GM12878 (cell line): ENCODE measurements around the gene PHF23. TPM values are rescaled to one million over a fixed set of nuclear protein-coding genes. Genes with fewer than 3 reads are reported as not detected.

Source experiments
- ATF7 ChIP-seq: fragments of 450-650 bp; IDR thresholded peaks from 2 replicates; pipeline ENCODE4 v1.6.1; 2016; ENCODE audit warnings: low read depth, mild to moderate bottlenecking
- BCL11A ChIP-seq: IDR thresholded peaks from 2 replicates; pipeline ENCODE4 v1.6.1; 2011; ENCODE audit warnings: low read depth, low read length
- BRCA1 ChIP-seq: IDR thresholded peaks from 2 replicates; pipeline ENCODE4 v1.6.1; 2011; ENCODE audit warnings: low read depth, low read length, improper control_type of control experiment
- CEBPZ ChIP-seq: fragments of 150-350 bp; IDR thresholded peaks from 2 replicates; pipeline ENCODE4 v1.6.1; 2016; ENCODE audit warnings: low read depth, low read length
- ESRRA ChIP-seq: IDR thresholded peaks from 2 replicates; pipeline ENCODE4 v1.6.1; 2012; ENCODE audit warnings: mild to moderate bottlenecking, low read length, improper control_type of control experiment
- GATAD2B ChIP-seq: fragments of 450-650 bp; conservative IDR thresholded peaks from 2 replicates; pipeline ENCODE4 v1.6.1; 2017; ENCODE audit warnings: low read depth, mild to moderate bottlenecking, moderate library complexity
- IKZF1 ChIP-seq: fragments of 450-650 bp; conservative IDR thresholded peaks from 2 replicates; pipeline ENCODE4 v1.6.1; 2017; ENCODE audit warnings: antibody characterized with exemption, mild to moderate bottlenecking
- KDM1A ChIP-seq: fragments of 200-600 bp; sonication (generic); IDR thresholded peaks from 2 replicates; pipeline ENCODE4 v1.6.1; 2016; ENCODE audit warnings: borderline replicate concordance
- MEF2B ChIP-seq: fragments of 450-650 bp; IDR thresholded peaks from 2 replicates; pipeline ENCODE4 v1.6.1; 2018; ENCODE audit warnings: mild to moderate bottlenecking, moderate library complexity; ENCODE audit not compliant: partially characterized antibody, poor library complexity, severe bottlenecking
- NFIC ChIP-seq: IDR thresholded peaks from 2 replicates; pipeline ENCODE4 v1.6.1; 2012; ENCODE audit warnings: low read depth, mild to moderate bottlenecking, inconsistent platforms, low read length, moderate library complexity
- NFYB ChIP-seq: IDR thresholded peaks from 2 replicates; pipeline ENCODE4 v1.6.1; 2011; ENCODE audit warnings: low read depth, mild to moderate bottlenecking, low read length, improper control_type of control experiment, moderate library complexity; ENCODE audit not compliant: insufficient read depth
- POLR2AphosphoS2 ChIP-seq: IDR thresholded peaks from 2 replicates; pipeline ENCODE4 v1.6.1; 2011; ENCODE audit warnings: low read depth, mild to moderate bottlenecking, low read length, improper control_type of control experiment, moderate library complexity
- RAD51 ChIP-seq: fragments of 450-650 bp; IDR thresholded peaks from 2 replicates; pipeline ENCODE4 v1.6.1; 2016; ENCODE audit warnings: moderate library complexity, mild to moderate bottlenecking, inconsistent platforms
- RELA ChIP-seq: fragments of 450-650 bp; IDR thresholded peaks from 2 replicates; pipeline ENCODE4 v1.8.0; 2014; ENCODE audit warnings: borderline replicate concordance; ENCODE audit not compliant: partially characterized antibody
- RFX5 ChIP-seq: IDR thresholded peaks from 2 replicates; pipeline ENCODE4 v1.6.1; 2011; ENCODE audit warnings: low read depth, low read length, improper control_type of control experiment
- RUNX3 ChIP-seq: IDR thresholded peaks from 2 replicates; pipeline ENCODE4 v1.6.1; 2012; ENCODE audit warnings: low read length, inconsistent platforms
- SMC3 ChIP-seq: IDR thresholded peaks from 2 replicates; pipeline ENCODE4 v1.6.1; 2011; ENCODE audit warnings: low read length, improper control_type of control experiment, borderline replicate concordance
- SRF ChIP-seq, 2 experiments: IDR thresholded peaks; 2 replicates each; pipeline ENCODE4 v1.6.1; 2011; ENCODE audit warnings: low read depth in 2 of 2, low read length in 2 of 2, mild to moderate bottlenecking in 1 of 2, moderate library complexity in 1 of 2
- polyA plus RNA-seq, 11 experiments: library from polyadenylated mRNA; depleted of rRNA in 4 of 11; unstranded in 6 of 11; stranded (reverse) in 5 of 11; fragments of >200 nt; fragmentation: Nextera tagmentation in 4 of 11; fragmentation: Illumina TruSeq in 1 of 11; extraction: Ambion mirVana in 4 of 11; extraction: Trizol in 1 of 11; gene quantifications; 1 replicate in 1 of 11; 2 replicates in 10 of 11; pipeline versions ENCODE4 v1.2.1 to v1.2.3, GENCODE V29; 2011 to 2016; ENCODE audit warnings: inconsistent platforms in 2 of 11, missing spikeins in 2 of 11, low read depth in 1 of 11
- total RNA-seq, 4 experiments: library from RNA; depleted of rRNA in 3 of 4; stranded (reverse); fragments of >200 nt in 3 of 4; fragmentation: Illumina TruSeq in 1 of 4; extraction: Trizol in 1 of 4; gene quantifications; 2 replicates each; pipeline versions ENCODE4 v1.2.1 to v1.2.3, GENCODE V29; 2013 to 2021
- TF ChIP-seq, protein P1 (sequence below): IDR thresholded peaks from 2 replicates; pipeline ENCODE4 v1.6.1; 2012; ENCODE audit warnings: mild to moderate bottlenecking, low read depth, low read length
- TF ChIP-seq, protein P2 (sequence below): fragments of 450-650 bp; conservative IDR thresholded peaks from 2 replicates; pipeline ENCODE4 v1.6.1; 2017; ENCODE audit warnings: mild to moderate bottlenecking, moderate library complexity
- TF ChIP-seq, protein P3 (sequence below): IDR thresholded peaks from 2 replicates; pipeline ENCODE4 v1.6.1; 2012; ENCODE audit warnings: low read depth, low read length, improper control_type of control experiment

PHF23 gene
- total and polyA plus RNA-seq, 10 of the 15 experiments (the other 5 are each of a cell fraction or from before 2014, with no cell fraction given), result 8.2 to 84.8 (median 32.6) TPM

- TF ChIP-seq ATF7, result peak; percentile 50
- peak; percentile 71 for TF ChIP-seq RELA
- TF ChIP-seq NFIC, result no peak
- TF ChIP-seq RAD51, result no peak
- TF ChIP-seq POLR2AphosphoS2, result peak; percentile 62; the same call in 1 of the 2 replicates
- no peak for TF ChIP-seq KDM1A
- no peak for TF ChIP-seq BCL11A
- TF ChIP-seq GATAD2B, result no peak
- no peak for TF ChIP-seq CEBPZ
- peak; percentile 70 for TF ChIP-seq RUNX3
- peak; percentile 100 for TF ChIP-seq IKZF1
- TF ChIP-seq, protein P1, sequence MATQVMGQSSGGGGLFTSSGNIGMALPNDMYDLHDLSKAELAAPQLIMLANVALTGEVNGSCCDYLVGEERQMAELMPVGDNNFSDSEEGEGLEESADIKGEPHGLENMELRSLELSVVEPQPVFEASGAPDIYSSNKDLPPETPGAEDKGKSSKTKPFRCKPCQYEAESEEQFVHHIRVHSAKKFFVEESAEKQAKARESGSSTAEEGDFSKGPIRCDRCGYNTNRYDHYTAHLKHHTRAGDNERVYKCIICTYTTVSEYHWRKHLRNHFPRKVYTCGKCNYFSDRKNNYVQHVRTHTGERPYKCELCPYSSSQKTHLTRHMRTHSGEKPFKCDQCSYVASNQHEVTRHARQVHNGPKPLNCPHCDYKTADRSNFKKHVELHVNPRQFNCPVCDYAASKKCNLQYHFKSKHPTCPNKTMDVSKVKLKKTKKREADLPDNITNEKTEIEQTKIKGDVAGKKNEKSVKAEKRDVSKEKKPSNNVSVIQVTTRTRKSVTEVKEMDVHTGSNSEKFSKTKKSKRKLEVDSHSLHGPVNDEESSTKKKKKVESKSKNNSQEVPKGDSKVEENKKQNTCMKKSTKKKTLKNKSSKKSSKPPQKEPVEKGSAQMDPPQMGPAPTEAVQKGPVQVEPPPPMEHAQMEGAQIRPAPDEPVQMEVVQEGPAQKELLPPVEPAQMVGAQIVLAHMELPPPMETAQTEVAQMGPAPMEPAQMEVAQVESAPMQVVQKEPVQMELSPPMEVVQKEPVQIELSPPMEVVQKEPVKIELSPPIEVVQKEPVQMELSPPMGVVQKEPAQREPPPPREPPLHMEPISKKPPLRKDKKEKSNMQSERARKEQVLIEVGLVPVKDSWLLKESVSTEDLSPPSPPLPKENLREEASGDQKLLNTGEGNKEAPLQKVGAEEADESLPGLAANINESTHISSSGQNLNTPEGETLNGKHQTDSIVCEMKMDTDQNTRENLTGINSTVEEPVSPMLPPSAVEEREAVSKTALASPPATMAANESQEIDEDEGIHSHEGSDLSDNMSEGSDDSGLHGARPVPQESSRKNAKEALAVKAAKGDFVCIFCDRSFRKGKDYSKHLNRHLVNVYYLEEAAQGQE, result no peak
- TF ChIP-seq, protein P2, sequence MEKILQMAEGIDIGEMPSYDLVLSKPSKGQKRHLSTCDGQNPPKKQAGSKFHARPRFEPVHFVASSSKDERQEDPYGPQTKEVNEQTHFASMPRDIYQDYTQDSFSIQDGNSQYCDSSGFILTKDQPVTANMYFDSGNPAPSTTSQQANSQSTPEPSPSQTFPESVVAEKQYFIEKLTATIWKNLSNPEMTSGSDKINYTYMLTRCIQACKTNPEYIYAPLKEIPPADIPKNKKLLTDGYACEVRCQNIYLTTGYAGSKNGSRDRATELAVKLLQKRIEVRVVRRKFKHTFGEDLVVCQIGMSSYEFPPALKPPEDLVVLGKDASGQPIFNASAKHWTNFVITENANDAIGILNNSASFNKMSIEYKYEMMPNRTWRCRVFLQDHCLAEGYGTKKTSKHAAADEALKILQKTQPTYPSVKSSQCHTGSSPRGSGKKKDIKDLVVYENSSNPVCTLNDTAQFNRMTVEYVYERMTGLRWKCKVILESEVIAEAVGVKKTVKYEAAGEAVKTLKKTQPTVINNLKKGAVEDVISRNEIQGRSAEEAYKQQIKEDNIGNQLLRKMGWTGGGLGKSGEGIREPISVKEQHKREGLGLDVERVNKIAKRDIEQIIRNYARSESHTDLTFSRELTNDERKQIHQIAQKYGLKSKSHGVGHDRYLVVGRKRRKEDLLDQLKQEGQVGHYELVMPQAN, result no peak; the same call in 1 of the 2 replicates
- TF ChIP-seq SRF (IDR thresholded peaks at IDR 0.05; ENCODE audit: low read depth in 2 of 2, low read length in 2 of 2), result 0 out of 4 replicates have a peak, but pooled peaks of 1 of the 2 experiments have one; percentile 40
- TF ChIP-seq MEF2B, result no peak
- no peak for TF ChIP-seq RFX5
- TF ChIP-seq SMC3, result no peak
- no peak for TF ChIP-seq ESRRA
- TF ChIP-seq, protein P3, sequence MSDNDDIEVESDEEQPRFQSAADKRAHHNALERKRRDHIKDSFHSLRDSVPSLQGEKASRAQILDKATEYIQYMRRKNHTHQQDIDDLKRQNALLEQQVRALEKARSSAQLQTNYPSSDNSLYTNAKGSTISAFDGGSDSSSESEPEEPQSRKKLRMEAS, result no peak
- TF ChIP-seq NFYB, result no peak
- TF ChIP-seq BRCA1, result no peak
These were observed at the start of gene PHF23 (continued) for GRCh38 chr17:7239091-7240027.
